K562 (cell line): ENCODE measurements around the gene SLC2A4RG. TPM values are rescaled to one million over a fixed set of nuclear protein-coding genes. Genes with fewer than 3 reads are reported as not detected.

Experiments
- FOXA1 ChIP-seq: fragments of 450-650 bp; IDR thresholded peaks from 2 replicates; pipeline ENCODE4 v1.6.1; 2016; ENCODE audit warnings: mild to moderate bottlenecking, borderline replicate concordance
- HNRNPLL ChIP-seq: fragments of 200-400 bp; formaldehyde crosslinking; IDR thresholded peaks from 2 replicates; pipeline ENCODE4 v1.6.1; 2017; ENCODE audit warnings: low read length, low read depth, mild to moderate bottlenecking; ENCODE audit not compliant: poor library complexity, severe bottlenecking
- HNRNPUL1 ChIP-seq: fragments of 200-400 bp; formaldehyde crosslinking; IDR thresholded peaks from 2 replicates; pipeline ENCODE4 v1.6.1; 2017; ENCODE audit warnings: low read length
- KAT7 ChIP-seq: sonication (generic); formaldehyde crosslinking; IDR thresholded peaks from 2 replicates; pipeline ENCODE4 v1.8.0; 2022; ENCODE audit warnings: missing genetic modification reagents, mild to moderate bottlenecking, borderline replicate concordance
- NCOA6 ChIP-seq: fragments of 450-650 bp; IDR thresholded peaks from 2 replicates; pipeline ENCODE4 v1.6.1; 2017; ENCODE audit warnings: mild to moderate bottlenecking
- NFXL1 ChIP-seq: fragments of 450-650 bp; formaldehyde crosslinking; IDR thresholded peaks from 2 replicates; pipeline ENCODE4 v1.4.0; 2021; ENCODE audit warnings: mild to moderate bottlenecking
- POLR2G ChIP-seq: fragments of 200-400 bp; formaldehyde crosslinking; IDR thresholded peaks from 2 replicates; pipeline ENCODE4 v1.6.1; 2017; ENCODE audit warnings: low read depth, mild to moderate bottlenecking, antibody characterized with exemption, low read length, moderate library complexity
- POLR2H ChIP-seq: IDR thresholded peaks from 2 replicates; pipeline ENCODE4 v1.6.1; 2016; ENCODE audit warnings: missing genetic modification characterization, low read depth, mild to moderate bottlenecking, control low read depth, missing compliant biosample characterization, moderate library complexity
- PTBP1 ChIP-seq: fragments of 200-400 bp; formaldehyde crosslinking; IDR thresholded peaks from 2 replicates; pipeline ENCODE4 v1.6.1; 2017; ENCODE audit warnings: low read depth, low read length
- RCOR1 ChIP-seq, 2 experiments: IDR thresholded peaks; 2 replicates each; pipeline ENCODE4 v1.6.1; 2012; ENCODE audit warnings: low read depth in 2 of 2, low read length in 2 of 2, borderline replicate concordance in 1 of 2, improper control_type of control experiment in 1 of 2
- SMARCA4 ChIP-seq: fragments of 450-650 bp; IDR thresholded peaks from 2 replicates; pipeline ENCODE4 v1.6.1; 2016
- SMARCB1 ChIP-seq: IDR thresholded peaks from 2 replicates; pipeline ENCODE4 v1.6.1; 2011; ENCODE audit warnings: improper control_type of control experiment, low read depth; ENCODE audit not compliant: insufficient read length
- SNIP1 ChIP-seq: fragments of 450-650 bp; IDR thresholded peaks from 2 replicates; pipeline ENCODE4 v1.7.1; 2017; ENCODE audit warnings: low read depth, mild to moderate bottlenecking
- SOX6 ChIP-seq: fragments of 450-650 bp; IDR thresholded peaks from 2 replicates; pipeline ENCODE4 v1.6.1; 2014; ENCODE audit warnings: mild to moderate bottlenecking
- THAP7 ChIP-seq: fragments of 250-450 bp; sonication (Bioruptor Pico); IDR thresholded peaks from 2 replicates; pipeline ENCODE4 v1.5.0; 2021
- ZBTB40 ChIP-seq, 2 experiments: fragments of 450-650 bp in 1 of 2; sonication (generic) in 1 of 2; formaldehyde crosslinking in 1 of 2; IDR thresholded peaks; 2 replicates each; pipeline versions ENCODE4 v1.7.1 to v1.9.0; 2016 to 2022; ENCODE audit warnings: inconsistent platforms in 1 of 2, mild to moderate bottlenecking in 1 of 2, missing genetic modification reagents in 1 of 2
- ZNF23 ChIP-seq: fragments of 250-450 bp; sonication (Bioruptor Pico); IDR thresholded peaks from 2 replicates; pipeline ENCODE4 v1.4.0; 2020; ENCODE audit warnings: mild to moderate bottlenecking
- ZNF232 ChIP-seq: sonication (generic); formaldehyde crosslinking; IDR thresholded peaks from 2 replicates; pipeline ENCODE4 v1.8.0; 2022; ENCODE audit warnings: mild to moderate bottlenecking, missing genetic modification reagents
- ZNF316 ChIP-seq: fragments of 450-650 bp; IDR thresholded peaks from 2 replicates; pipeline ENCODE4 v1.6.1; 2016
- ZNF324 ChIP-seq: fragments of 250-450 bp; sonication (Bioruptor Pico); IDR thresholded peaks from 2 replicates; pipeline ENCODE4 v1.4.0; 2020; ENCODE audit warnings: mild to moderate bottlenecking
- ZNF695 ChIP-seq: fragments of 450-650 bp; formaldehyde crosslinking; IDR thresholded peaks from 2 replicates; pipeline ENCODE4 v1.4.0; 2020; ENCODE audit warnings: mild to moderate bottlenecking, moderate library complexity
- polyA plus RNA-seq, 8 experiments: library from polyadenylated mRNA; depleted of rRNA in 4 of 8; stranded (reverse) in 5 of 8; unstranded in 3 of 8; fragments of >200 nt; fragmentation: Nextera tagmentation in 2 of 8; fragmentation: Illumina TruSeq in 1 of 8; extraction: Ambion mirVana in 2 of 8; extraction: Trizol in 1 of 8; gene quantifications; 2 replicates each; pipeline versions ENCODE4 v1.2.1 to v1.2.3, GENCODE V29; 2011 to 2014; ENCODE audit warnings: inconsistent platforms in 1 of 8, missing spikeins in 1 of 8
- total RNA-seq, 7 experiments: library from RNA; depleted of rRNA in 6 of 7; stranded (reverse); fragments of >200 nt in 6 of 7; fragmentation: Illumina TruSeq in 2 of 7; extraction: Trizol in 2 of 7; gene quantifications; 2 replicates each; pipeline versions ENCODE4 v1.2.1 to v1.2.3, GENCODE V29; 2011 to 2021; ENCODE audit warnings: low replicate concordance in 1 of 7

SLC2A4RG gene
- total and polyA plus RNA-seq, 9 of the 15 experiments (the other 6 are each of a cell fraction or from before 2014, with no cell fraction given), result 0.34 to 97.3 (median 26.5) TPM

- TF ChIP-seq ZBTB40 (IDR thresholded peaks at IDR 0.05) (peak; percentile 91), ZBTB40 (CRISPR knock-in tag; IDR thresholded peaks at IDR 0.05) (no peak), POLR2H (tag) (no peak), SMARCB1 (no peak), ZNF695 (CRISPR knock-in tag) (no peak), SOX6 (peak; percentile 28; the same call in 1 of the 2 replicates), SMARCA4 (no peak), KAT7 (peak; percentile 77; the same call in 1 of the 2 replicates), HNRNPUL1 (no peak), SNIP1 (no peak), PTBP1 (no peak), ZNF324 (0 out of 2 replicates have a peak, but pooled peaks have one; percentile 9), NFXL1 (CRISPR knock-in tag) (0 out of 2 replicates have a peak, but pooled peaks have one; percentile 11), HNRNPLL (no peak), FOXA1 (no peak), NCOA6 (no peak), RCOR1 (IDR thresholded peaks at IDR 0.05; ENCODE audit: borderline replicate concordance in 1 of 2, low read depth in 2 of 2, low read length in 2 of 2) (no peak), ZNF232 (no peak), POLR2G (peak; percentile 89), ZNF316 (no peak), ZNF23 (no peak), THAP7 (CRISPR knock-in tag) (no peak)
Measured at GRCh38 chr20:63707558-63708300, 31.8 kb upstream of the SLC2A4RG start, which contains the start of the genes ARFRP1 and ZGPAT (continued).
